ENCODE measurements around the gene TLL1. TPM values are rescaled to one million over a fixed set of nuclear protein-coding genes. Genes with fewer than 3 reads are reported as not detected.
A peak's percentile ranks its signal among the peaks of the same experiment; 100 is the strongest.

The TLL1 gene
- 10 to 100 TPM in 1 of 7 donors, 1 to 10 TPM in 3, under 1 TPM in 3; 0.35 to 12.9 (median 1.3) TPM for total RNA-seq
- polyA plus RNA-seq: 1 to 10 TPM in 1 of 2 donors, under 1 TPM in 1; 0.51 to 2.4 TPM
- long read RNA-seq, donor 1: 0 reads
- long read RNA-seq, donor 2, full-length matches to known transcripts: 1 of 1 reads
- long read RNA-seq, donor 2, partial matches to known transcripts: 0 of 1 reads
- long read RNA-seq, donor 2, other reads (novel, unspliced or antisense): 0 of 1 reads
- long read RNA-seq, donor 3, full-length matches to known transcripts: 1 of 3 reads
- long read RNA-seq, donor 3, partial matches to known transcripts: 2 of 3 reads
- long read RNA-seq, donor 3, other reads (novel, unspliced or antisense): 0 of 3 reads

GRCh38 chr4:165872461-165873297 is at the start of gene TLL1:
Gene TLL1, plus strand, starts transcription at chr4:165873237. Its CDS starts 668 bp downstream, at chr4:165873905.
- Histone ChIP-seq H3K27me3 (no peaks in the 10 kb centered on the region), H3K36me3 (no peaks in the 10 kb centered on the region), H3K9me3 (no peaks in the 10 kb centered on the region), H3K4me3 (peak within 1 kb of the TSS; percentile 39), H3K27ac (no peak within 1 kb of the TSS), H3K4me1 (ENCODE audit: insufficient read depth) (peaks cover 4% of the 10 kb centered on the region)
- DNase-seq: no peak
- TF ChIP-seq POLR2A (IDR thresholded peaks at IDR 0.05) (no peak), CTCF (IDR thresholded peaks at IDR 0.05) (no peak)
- WGBS, 3 donors: 1 to 2% (median 2%) methylated on average over 24 of the region's 24 CpGs
- intact Hi-C loops (cut with DNase I): no loop called here

- Histone ChIP-seq H3K4me3 (no peak overlapping the region), H3K27ac (no peak overlapping the region), H3K4me1 (ENCODE audit: insufficient read depth) (no peaks in the 10 kb centered on the region), H3K27me3 (no peaks in the 10 kb centered on the region), H3K36me3 (no peaks in the 10 kb centered on the region), H3K9me3 (no peaks in the 10 kb centered on the region)
- WGBS, 3 donors: 84 to 92% (median 89%) methylated on average over 1 of the region's 1 CpG
- DNase-seq: no peak
- intact Hi-C loops (cut with DNase I): no loop called here
- TF ChIP-seq CTCF (IDR thresholded peaks at IDR 0.05) (no peak), EP300 (IDR thresholded peaks at IDR 0.05) (no peak)
Measured at GRCh38 chr4:165826166-165826565, 46.9 kb upstream of the TLL1 start.

GRCh38 chr4:165827018-165827417 is 46.0 kb upstream of the TLL1 start:
- Histone ChIP-seq H3K27me3 (no peaks in the 10 kb centered on the region), H3K9me3 (no peaks in the 10 kb centered on the region), H3K27ac (no peak overlapping the region), H3K36me3 (no peaks in the 10 kb centered on the region), H3K4me3 (no peak overlapping the region), H3K4me1 (ENCODE audit: insufficient read depth) (no peaks in the 10 kb centered on the region)
- no peak for DNase-seq
- WGBS, 3 donors: 68 to 72% (median 71%) methylated on average over 1 of the region's 1 CpG
- TF ChIP-seq EP300 (IDR thresholded peaks at IDR 0.05): no peak
- no peak for TF ChIP-seq POLR2A (IDR thresholded peaks at IDR 0.05)
- intact Hi-C loops (cut with DNase I): no loop called here

GRCh38 chr4:165828928-165829327 is 44.1 kb upstream of the TLL1 start:
- Histone ChIP-seq H3K27me3 (no peaks in the 10 kb centered on the region), H3K4me3 (no peak overlapping the region), H3K9me3 (no peaks in the 10 kb centered on the region), H3K4me1 (ENCODE audit: insufficient read depth) (no peaks in the 10 kb centered on the region), H3K36me3 (no peaks in the 10 kb centered on the region), H3K27ac (no peak overlapping the region)
- DNase-seq: no peak
- intact Hi-C loops (cut with DNase I): no loop called here
- TF ChIP-seq POLR2A (IDR thresholded peaks at IDR 0.05) (no peak), CTCF (IDR thresholded peaks at IDR 0.05) (no peak), EP300 (IDR thresholded peaks at IDR 0.05) (no peak)
- 34 to 54% (median 40%) methylated on average over 2 of the region's 2 CpGs for WGBS, 3 donors

- no peaks in the 10 kb centered on the region for H3K27me3 ChIP-seq
- intact Hi-C loops (cut with DNase I): no loop called here
- H3K9me3 ChIP-seq: no peaks in the 10 kb centered on the region
- H3K4me1 ChIP-seq (ENCODE audit: insufficient read depth): no peaks in the 10 kb centered on the region
- H3K36me3 ChIP-seq: no peaks in the 10 kb centered on the region
- no peak for DNase-seq
- no peak overlapping the region for H3K27ac ChIP-seq
- TF ChIP-seq CTCF (IDR thresholded peaks at IDR 0.05): no peak
- TF ChIP-seq EP300 (IDR thresholded peaks at IDR 0.05): no peak
- TF ChIP-seq POLR2A (IDR thresholded peaks at IDR 0.05): no peak
- H3K4me3 ChIP-seq: no peak overlapping the region
- WGBS, 3 donors: 90 to 97% (median 93%) methylated on average over 2 of the region's 2 CpGs
Measured at GRCh38 chr4:165834116-165834515, 38.9 kb upstream of the TLL1 start.
